NCI-H2196 treated with DMSO at 0.1 percent for 48 hours (cell line): ENCODE measurements around the gene SLC35F2.
A peak's percentile ranks its signal among the peaks of the same experiment; 100 is the strongest.
"Not testable (repeated sequence)": the region's sequence is repeated elsewhere in the genome, so short reads cannot be mapped to it uniquely, and the experiment has no call there.

Experiments used
- DNase-seq: peaks from one replicate; lab custom pipeline; 2025; ENCODE audit not compliant: unreplicated experiment; lab: John Stamatoyannopoulos, UW

The SLC35F2 gene

DNA sequence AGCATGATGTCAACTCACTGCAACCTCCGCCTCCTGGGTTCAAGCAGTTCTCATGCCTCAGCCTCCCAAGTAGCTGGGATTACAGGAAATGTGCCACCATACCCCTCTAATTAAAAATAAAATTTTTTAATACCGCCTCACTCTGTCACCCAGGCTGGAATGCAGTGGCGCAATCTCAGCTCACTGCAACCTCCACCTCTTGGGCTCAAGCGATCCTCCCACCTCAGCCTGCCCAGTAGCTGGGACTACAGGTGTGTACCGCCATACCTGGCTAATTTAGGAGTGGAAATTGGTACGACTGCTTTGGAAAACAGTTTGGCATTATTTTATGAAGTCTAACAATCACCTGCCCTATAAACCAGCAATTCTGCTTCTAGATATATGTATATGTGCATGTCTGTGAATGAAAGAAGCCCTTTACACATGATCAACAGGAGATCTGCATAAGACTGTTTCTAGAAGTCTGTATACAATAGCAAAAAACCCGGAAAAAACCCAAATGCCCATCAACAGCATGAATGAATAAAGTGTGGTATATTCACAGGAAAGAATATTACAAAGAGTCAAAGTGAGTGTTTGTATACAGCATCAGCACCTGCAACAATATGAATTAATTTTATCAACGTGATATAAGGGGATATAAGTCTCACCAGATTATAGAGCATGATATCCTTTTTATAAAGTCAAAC lies 16.0 kb downstream of the SLC35F2 start:
- no peak for DNase-seq

DNA sequence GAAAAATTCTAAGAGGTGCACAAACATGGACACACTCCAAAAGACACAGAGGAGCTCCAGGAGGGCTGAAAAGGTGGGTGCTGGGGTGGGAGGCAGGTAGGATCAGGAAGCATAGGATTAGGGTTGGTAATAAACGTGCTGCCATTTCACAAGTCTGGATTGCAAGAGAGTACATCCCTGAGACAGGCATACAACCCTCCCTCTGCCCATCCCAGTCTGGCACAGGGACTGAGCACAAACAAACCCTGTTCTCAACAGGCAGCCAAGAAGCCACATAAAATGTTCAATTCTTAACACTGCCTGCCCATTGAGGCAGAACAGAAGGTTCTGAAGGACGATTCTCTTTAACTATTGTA lies 18.5 kb downstream of the SLC35F2 start:
- DNase-seq = no peak

DNA sequence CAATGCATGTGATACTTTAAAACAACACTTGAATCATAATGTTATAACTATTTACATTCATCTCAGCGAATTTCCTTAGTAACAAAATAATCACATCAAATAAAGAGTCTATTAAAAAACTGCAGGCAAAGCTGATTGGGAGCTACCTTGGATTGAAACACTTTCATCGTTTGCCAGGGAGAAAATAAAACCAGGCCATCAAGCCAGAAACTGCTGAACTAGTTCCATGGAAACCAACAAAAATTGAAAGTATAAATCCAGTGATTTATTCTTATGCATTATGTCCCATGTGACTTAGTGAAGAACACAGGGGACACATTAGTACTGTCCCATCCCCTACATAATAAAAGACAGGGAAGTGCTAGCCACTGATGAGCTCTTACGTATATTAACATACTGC lies 21.7 kb downstream of the SLC35F2 start:
- no peak for DNase-seq

DNA sequence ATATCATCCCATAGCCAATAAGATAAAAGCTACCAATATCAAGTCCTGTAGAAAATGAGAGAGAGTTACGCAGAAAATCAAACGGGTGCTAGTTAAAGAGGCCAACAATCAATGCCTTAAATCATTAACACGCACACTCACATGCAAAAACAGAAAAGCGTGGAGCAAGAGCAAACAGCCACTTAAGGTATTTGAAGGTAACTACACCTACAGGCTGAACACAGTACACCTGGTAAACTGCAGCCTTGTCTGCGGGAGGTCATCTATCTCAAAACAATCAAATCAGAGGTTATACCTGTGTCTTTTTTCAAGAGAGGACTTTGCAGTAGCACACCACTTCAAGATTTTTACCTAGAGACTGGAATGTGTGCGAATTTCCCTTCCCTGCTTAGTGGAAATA lies 23.6 kb downstream of the SLC35F2 start:
- no peak for DNase-seq

DNA sequence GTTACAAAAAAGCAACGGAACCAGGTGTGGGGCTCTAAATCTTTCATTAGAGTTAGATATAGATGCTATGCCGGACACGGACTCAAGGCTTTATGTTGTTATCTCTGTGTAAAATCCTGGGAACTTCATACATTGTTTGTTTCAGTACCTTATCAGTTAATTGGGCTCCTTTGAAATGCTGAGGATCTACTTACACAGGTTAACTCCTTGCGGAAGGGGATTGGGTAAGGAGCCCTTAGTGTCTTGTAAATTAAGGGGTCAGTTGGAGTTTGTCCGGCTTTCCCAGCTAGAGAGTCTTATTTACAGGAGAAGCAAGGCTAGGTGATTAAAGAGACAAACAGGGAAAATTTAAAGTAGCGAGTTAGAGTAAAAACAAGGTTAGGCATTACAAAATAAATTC lies 24.7 kb downstream of the SLC35F2 start:
- DNase-seq = not testable (repeated sequence)

DNA sequence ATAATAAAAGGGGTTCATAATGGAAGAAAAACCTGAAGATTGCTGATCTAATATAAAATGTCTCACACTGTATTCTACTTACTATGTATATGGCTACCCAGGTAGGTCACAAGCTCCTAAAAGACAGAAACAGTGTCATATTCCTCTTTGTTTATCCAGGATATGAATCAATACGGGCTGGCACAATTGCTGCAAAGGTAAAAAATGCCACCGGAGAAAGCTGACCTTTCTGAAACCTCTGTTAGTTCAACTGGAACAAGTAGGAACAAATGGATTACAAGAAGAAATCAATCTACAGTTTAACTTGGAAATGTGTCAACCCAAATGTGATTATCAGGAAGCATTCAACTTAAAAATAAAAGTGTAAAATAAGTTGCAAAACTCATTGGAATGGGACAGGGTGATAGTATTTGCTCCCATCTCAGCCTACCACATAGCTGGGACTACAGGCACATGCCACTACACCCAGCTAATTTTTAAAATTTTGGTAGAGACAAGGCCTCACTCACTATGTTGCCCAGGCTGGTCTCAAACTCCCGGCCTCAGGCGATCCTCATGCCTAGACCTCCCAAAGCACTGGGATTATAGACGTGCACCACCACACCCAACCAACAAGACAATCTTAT lies 27.6 kb downstream of the SLC35F2 start:
- DNase-seq = no peak

DNA sequence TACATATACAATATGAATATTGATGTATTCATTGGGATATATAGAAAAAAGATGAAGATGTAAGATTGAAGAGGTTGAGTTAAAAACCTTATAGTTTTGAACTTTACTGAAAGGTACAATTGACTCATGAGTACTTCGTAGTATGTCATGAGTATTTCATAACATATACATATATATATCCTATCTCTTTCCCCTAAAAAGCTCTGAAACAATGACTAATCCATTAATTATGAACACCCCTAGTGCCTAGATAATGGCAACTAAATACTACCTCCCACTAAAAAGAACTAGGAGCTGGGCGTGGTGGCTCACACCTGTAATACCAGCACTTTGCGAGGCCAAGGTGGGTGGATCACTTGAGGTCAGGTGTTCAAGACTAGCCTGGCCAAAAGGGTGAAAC lies 31.5 kb downstream of the SLC35F2 start:
- DNase-seq = no peak

DNA sequence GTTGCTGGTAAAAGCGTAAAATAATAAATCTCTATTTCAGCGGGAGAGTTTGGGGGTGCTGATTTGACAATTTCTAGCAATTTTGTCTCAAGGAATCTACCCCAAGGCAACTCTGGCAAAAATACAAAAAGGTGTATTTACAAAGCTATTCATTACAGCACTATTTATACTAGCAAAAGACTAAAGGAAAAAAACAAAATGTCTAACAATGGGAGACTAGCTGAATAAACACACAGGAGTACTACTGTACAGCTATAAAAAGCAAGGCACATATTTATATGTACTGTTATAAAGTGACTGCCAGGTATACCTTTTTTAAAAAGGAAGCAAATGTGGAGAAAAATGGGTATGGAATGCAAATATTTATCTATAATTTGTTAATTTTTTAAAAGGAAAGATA lies 32.7 kb downstream of the SLC35F2 start:
- DNase-seq = no peak

DNA sequence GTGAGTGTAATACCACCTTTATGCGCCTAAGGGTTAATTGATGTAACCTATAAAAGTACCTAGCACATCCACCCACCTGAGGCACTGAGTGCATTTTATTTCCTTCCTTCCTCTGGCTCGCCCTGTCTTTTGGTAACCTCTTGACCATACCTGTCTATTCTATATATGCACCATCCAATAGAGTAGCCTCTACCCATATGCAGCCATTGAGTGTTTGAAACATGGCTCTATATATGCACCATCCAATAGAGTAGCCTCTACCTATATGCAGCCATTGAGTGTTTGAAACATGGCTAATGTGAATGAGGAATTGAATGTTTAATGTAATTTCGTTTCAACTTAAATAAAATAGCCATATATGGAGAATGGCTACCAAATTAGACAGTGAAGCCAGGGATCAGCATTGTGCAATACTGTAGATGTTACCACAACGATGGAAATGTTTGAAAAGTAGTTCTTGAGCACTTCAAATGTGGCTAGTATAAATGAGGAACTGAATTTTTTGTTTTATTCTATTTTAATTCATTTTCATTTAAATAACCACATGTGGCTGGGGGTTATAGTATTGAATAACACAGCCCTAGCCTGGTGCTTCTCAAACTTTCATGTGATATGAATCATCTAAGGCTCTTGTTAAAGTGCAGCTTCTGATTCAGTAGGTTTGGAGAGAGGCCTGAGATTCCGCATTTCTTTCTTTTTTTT lies 33.8 kb downstream of the SLC35F2 start:
- DNase-seq = no peak

DNA sequence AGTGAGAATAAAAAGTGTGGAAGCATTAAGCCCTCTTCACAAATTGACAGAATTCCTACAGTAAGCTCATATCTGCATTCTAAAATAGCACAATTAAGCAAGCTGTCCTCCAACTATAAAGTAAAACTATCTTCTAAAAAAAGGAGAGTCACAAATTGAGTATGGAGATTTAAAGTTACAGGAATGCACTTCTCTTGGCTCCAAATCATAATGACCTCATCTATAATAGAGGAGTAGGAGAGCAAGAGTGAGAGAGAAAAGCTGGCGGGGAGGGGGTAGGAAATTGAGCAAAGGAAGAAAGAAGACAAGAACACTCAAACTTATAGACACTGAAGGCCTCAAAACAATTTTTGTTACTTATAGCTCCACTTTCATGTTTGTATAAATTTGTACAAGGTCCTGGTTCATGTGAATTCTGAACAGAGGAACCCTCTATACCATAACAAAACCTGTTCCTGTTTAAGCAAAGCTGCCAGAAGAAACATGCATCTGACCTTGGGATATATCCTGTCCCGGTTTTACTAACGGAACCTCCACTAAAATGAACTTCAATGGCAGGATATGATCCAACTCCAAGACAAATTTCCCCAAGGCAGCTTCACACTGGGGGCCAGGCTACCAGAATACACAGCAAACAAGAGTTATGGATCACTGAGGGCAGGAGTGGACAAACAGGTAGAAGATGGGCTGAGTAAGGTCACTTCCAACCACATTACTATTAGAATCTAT lies 37.2 kb downstream of the SLC35F2 start:
- no peak for DNase-seq

DNA sequence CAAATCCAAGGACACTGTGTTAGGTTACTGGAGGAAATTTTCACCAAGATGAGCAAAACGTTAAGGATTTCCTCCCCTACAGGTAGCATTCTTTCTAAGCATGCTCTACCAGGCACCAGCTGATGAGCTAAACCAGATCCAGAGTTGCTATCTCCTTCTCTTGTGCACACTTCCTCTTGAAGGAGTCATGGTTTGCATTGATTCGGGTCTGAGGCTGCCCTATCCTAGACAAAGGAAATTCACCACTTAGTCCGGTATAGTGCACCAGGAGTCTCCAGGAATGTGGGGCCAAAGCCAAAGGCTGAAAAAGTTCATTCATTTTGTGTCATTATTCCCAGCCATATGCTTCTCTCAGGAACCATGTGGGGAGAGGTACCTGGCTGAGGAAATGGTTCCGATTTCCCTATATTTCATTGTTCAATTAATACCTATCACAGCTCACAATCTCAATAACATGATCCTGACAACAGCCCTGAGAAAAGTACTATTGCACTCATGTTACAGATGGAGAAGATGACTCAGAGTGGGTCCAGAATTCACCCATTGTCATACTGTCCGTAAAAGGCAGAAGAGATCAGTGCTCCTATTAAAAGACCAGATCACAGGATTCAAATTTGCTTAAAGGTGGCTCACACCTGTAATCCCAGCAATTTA lies 39.1 kb downstream of the SLC35F2 start:
- no peak for DNase-seq

DNA sequence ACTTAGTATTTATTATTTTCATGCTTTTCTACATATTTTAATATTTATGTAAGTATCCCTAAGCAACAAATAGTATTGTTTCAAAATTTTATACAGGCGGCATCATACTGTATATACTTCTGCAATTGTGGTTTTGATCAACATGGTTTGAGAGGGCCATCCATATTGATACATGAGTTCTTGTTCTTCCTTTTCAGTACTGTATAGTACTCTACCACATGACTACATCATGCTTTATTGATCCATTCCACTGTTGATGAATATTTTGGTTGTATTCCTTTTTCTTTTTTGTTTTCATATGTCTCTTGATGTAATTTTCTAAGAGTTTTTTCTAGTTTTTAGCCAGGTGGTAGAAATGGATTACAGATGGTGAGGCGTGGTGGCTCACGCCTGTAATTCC lies 40.1 kb downstream of the SLC35F2 start:
- no peak for DNase-seq

DNA sequence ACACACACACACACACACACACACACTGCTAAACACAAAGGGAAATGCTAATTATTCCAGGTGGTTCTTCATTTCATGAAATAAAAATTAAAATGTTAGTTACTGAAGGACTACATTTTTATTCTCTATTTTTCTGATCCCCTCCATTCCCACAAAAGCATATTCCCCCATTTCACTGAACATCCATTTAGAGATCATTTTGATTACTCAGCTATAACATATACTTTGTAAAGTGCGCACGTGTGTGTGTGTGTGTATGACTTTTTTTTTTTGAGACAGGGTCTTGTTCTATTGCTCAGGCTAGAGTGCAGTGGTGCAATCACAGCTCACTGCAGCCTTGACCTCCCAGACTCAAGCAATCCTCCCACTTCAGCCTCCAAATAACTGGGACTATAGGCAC lies 42.6 kb downstream of the SLC35F2 start:
- no peak for DNase-seq

DNA sequence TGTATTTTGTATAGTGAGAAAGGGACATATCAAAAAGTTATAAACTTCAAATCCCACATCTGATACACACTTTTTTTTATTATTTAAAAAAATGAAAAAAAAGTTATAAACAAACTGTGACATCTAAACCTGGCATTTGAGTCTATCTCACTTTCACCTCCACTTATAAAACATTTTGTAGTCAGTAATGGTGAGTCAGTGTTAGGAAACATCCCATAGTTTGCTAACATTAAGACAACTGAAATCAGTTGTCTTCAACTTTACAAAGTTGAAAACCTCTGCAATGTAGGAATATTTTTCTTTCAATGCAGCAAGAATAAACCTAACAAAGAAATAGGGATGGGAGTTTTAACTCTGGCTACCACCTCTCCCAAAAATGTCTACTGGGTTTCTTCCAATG lies 47.7 kb downstream of the SLC35F2 start:
- no peak for DNase-seq

DNA sequence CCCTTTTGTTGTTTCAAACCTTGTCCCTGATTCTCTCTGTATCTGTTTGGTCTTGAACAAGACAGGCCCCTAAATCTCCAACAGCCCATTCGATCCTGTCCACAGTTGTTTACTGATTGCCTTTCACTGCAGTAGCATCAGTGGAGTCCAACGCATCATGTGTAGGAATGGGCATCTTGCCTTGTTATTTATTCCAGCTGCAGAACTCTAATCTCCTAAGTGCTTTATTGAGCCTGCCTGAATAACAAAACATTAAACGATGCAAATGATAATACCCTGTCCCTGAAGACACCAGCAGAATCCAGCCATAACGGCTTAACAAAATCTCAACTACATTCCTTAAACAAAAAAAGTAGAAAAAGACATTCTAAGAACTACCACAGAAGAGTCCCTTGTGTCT lies 50.1 kb downstream of the SLC35F2 start:
- no peak for DNase-seq

DNA sequence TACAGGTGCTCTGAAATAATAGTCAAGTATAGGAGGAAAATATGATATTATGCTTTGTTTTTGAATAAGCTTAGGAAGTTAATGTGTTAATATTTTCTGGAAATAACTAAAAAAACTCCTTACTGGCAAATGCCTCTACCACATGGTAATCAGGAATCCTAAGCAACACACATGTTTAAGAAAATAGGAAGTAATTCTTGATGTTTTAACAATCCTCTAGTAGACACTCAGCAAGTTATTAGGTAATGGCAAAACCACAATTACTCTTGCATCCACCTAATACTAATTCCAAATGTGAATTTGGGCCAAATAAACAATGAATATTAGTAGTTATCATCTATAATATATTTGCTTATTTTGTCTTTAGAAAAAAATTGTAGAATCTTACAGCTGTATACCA lies 53.6 kb downstream of the SLC35F2 start:
- DNase-seq = no peak

DNA sequence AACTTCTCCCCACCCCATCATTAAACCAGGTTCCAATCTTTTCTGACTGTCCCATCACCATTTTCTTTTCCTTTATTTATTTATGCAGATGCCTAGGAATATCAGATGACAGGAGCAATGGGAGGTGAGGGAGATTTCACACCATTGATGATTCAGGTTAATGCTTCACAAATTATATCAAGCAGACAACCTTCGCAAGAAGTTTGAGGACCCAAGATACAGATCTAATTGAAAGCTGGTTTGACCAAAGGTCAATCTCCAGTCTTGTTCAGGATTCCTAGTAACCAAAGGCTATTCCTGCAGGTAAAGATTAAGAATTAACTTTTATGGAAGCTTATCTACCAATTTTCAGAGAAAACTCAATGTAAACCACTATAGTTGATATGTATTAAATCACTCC lies 54.4 kb downstream of the SLC35F2 start:
- no peak for DNase-seq

DNA sequence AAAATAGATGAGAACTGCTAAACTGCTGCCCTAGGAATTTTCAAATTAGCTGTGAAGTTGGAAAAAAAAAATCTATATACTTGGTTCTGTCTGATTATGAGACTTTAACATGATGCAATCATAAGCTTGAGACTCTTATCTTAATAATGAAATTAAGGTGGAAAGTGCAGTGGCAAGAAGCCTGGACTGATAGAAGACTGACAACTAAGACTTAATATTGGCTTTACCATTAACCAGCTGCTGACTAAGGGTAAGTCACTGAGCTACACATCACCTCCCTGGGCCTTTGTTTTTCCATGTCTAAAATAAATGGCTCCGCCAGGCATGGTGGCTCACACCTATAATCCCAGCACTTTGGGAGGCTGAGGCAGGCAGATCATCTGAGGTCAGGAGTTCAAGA lies 56.9 kb downstream of the SLC35F2 start:
- no peak for DNase-seq

DNA sequence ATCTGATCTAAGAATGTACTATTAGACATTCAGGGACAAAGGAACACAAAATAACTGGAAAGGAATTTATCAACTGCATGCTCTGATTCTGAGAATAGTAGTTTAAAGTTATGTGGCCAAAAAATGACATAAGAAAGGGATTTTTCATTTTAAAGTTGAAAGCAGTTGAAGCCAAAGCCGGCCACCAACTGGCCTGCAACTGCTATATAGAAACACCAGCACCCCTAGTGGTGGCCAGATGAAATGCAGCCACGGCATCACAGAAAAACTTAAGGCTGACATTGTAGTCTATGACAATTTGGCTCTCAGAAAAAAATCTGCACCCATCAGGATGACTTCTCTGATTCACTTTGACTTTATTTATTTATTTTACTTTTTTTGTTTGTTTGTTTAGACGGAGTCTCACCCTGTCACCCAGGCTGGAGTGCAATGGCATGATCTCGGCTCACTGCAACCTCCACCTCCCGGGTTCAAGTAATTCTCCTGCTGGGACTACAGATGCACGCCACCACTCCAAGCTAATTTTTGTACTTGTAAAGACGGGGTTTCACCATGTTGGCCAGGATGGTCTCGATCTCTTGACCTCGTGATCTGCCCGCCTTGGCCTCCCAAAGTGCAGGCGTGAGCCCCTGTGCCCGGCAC lies 59.2 kb downstream of the SLC35F2 start:
- peak; percentile 17 for DNase-seq

DNA sequence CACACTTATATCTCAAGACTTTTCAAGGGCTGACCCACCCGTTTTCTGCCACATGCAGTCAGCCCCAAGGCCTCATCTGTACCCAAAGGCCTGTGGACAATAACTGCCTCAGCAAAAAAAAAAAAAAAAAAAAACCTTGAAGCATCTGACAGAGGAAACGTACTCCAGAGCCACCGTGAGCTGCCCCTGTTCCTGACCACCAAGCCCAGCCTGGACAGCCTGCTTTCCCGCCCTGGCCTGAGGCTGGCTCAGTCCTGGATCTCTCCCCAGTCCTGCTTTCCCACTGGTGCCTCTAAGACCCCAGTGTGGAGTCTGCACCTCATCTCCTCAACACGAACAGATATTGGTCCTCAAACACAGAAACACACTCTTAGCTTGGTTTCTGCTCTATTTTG lies 66.5 kb downstream of the SLC35F2 start:
- no peak for DNase-seq
